HepG2 (cell line): Measurements from ENCODE around the gene SOCS3. TPM values are rescaled to one million over a fixed set of nuclear protein-coding genes. Genes with fewer than 3 reads are reported as not detected.
A peak's percentile ranks its signal among the peaks of the same experiment; 100 is the strongest.

Experiments
- ARID5B ChIP-seq: IDR thresholded peaks from 2 replicates; pipeline ENCODE4 v1.4.0; 2020; ENCODE audit warnings: mild to moderate bottlenecking, missing genetic modification reagents
- ASH2L ChIP-seq: fragments of 300-600, 200-600 bp; sonication (generic); IDR thresholded peaks from 2 replicates; pipeline ENCODE4 v1.7.0; 2017; ENCODE audit warnings: low read depth, mild to moderate bottlenecking, moderate library complexity, mixed read lengths, low read length; ENCODE audit not compliant: insufficient read length
- FOXO1 ChIP-seq: sonication (generic); formaldehyde crosslinking; IDR thresholded peaks from 2 replicates; pipeline ENCODE4 v1.4.0; 2020; ENCODE audit warnings: missing genetic modification reagents
- GMEB2 ChIP-seq: IDR thresholded peaks from 2 replicates; pipeline ENCODE4 v1.6.1; 2016; ENCODE audit warnings: missing biosample characterization, missing genetic modification reagents, low read depth
- HNRNPL ChIP-seq: fragments of 200-400 bp; formaldehyde crosslinking; IDR thresholded peaks from 2 replicates; pipeline ENCODE4 v1.6.1; 2017; ENCODE audit warnings: mild to moderate bottlenecking, low read depth, low read length
- PAXIP1 ChIP-seq: sonication (generic); formaldehyde crosslinking; conservative IDR thresholded peaks from 2 replicates; pipeline ENCODE4 v1.4.0; 2020; ENCODE audit warnings: mild to moderate bottlenecking, missing genetic modification reagents, moderate library complexity
- PPARG ChIP-seq: conservative IDR thresholded peaks from 2 replicates; pipeline ENCODE4 v1.6.1; 2016; ENCODE audit warnings: missing biosample characterization, missing genetic modification reagents
- RARA ChIP-seq: IDR thresholded peaks from 2 replicates; pipeline ENCODE4 v1.6.1; 2016; ENCODE audit warnings: missing genetic modification reagents, missing compliant biosample characterization
- SAP130 ChIP-seq: IDR thresholded peaks from 2 replicates; pipeline ENCODE4 v1.6.1; 2016; ENCODE audit warnings: low read depth
- SKI ChIP-seq: fragments of 450-650 bp; IDR thresholded peaks from one replicate; pipeline ENCODE4 v1.6.1; 2018; ENCODE audit warnings: mild to moderate bottlenecking; ENCODE audit not compliant: partially characterized antibody
- TCF7 ChIP-seq: sonication (generic); IDR thresholded peaks from 2 replicates; pipeline ENCODE4 v1.6.1; 2016; ENCODE audit warnings: antibody characterized with exemption, low read depth
- ZEB1 ChIP-seq: IDR thresholded peaks from 2 replicates; pipeline ENCODE4 v1.6.1; 2012; ENCODE audit warnings: mild to moderate bottlenecking, low read depth, inconsistent platforms; ENCODE audit not compliant: insufficient replicate concordance
- ZMYM3 ChIP-seq: sonication (generic); formaldehyde crosslinking; IDR thresholded peaks from 2 replicates; pipeline ENCODE4 v1.5.1; 2020; ENCODE audit warnings: mild to moderate bottlenecking, missing genetic modification reagents
- ZNF687 ChIP-seq: sonication (generic); formaldehyde crosslinking; IDR thresholded peaks from 2 replicates; pipeline ENCODE4 v1.5.1; 2020; ENCODE audit warnings: mild to moderate bottlenecking, missing genetic modification reagents, moderate library complexity
- ZSCAN30 ChIP-seq: sonication (generic); formaldehyde crosslinking; IDR thresholded peaks from 2 replicates; pipeline ENCODE4 v1.5.0; 2020; ENCODE audit warnings: mild to moderate bottlenecking, missing genetic modification reagents
- polyA plus RNA-seq, 8 experiments: library from polyadenylated mRNA; depleted of rRNA in 3 of 8; stranded (reverse) in 7 of 8; unstranded in 1 of 8; fragments of >200 nt; fragmentation: Illumina TruSeq in 4 of 8; extraction: Trizol in 4 of 8; gene quantifications; 2 replicates each; pipeline versions ENCODE4 v1.2.1 to v1.2.3, GENCODE V29; 2011 to 2016; ENCODE audit warnings: low read depth in 4 of 8, missing spikeins in 1 of 8, mixed read lengths in 1 of 8; ENCODE audit not compliant: insufficient read depth in 1 of 8
- total RNA-seq, 5 experiments: library from RNA; depleted of rRNA; stranded (reverse); fragments of >200 nt; fragmentation: Illumina TruSeq; extraction: Trizol; gene quantifications; 2 replicates each; pipeline ENCODE4 v1.2.3, GENCODE V29; 2016; ENCODE audit warnings: low read depth in 1 of 5

SOCS3 gene
- total and polyA plus RNA-seq, 2 of the 13 experiments (the other 11 are each of a cell fraction or from before 2014, with no cell fraction given), result 0.77 to 2.4 TPM

DNA sequence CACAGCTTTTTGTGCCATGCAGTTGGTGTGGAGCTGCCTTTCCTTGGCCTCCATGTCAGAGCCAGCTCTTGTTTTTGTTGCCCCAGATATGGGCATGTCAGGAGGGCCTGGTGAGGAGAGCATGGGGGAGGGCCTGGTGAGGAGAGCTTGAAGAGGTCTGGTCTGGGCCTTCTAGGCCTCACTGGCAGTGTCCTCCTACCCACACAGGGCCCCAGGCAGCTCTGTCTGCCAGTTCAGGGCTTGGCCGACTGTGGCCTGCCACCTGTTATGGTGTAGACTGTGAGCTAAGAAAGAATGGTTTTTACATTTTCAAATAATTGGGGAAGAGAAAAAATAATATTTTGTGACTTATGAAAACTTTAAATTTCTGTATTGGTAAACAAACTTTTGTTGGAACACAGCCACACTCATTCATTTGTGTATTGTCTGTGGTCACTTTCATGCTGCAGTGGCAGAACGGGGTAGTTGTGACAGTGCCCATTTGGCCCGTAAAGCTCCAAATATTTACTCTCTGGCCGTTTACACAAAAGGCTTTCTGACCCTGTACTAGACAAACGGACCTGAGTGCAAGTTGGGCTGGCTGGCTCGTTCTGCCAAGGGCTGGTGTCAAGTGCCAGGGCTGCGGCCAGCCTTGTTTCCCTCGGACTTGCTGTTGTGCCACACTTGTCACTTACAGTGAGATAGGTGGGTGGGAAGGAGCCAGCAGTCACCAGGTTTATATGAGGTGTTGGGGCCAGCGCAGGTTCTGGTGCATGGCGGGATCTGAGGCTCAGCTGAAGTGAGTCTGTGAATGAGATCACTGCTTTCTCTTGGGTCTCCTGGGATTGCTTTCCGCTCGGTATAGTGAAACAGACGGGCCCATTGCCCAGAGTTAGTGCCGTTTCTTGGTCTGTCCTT is 36.8 kb upstream of the SOCS3 start (continued):
- TF ChIP-seq PAXIP1 (CRISPR knock-in tag) (peak; percentile 35; the same call in 1 of the 2 replicates), RARA (peak; percentile 40; the same call in 1 of the 2 replicates), ASH2L (peak; percentile 33), ZEB1 (no peak), SKI (peak; percentile 44), PPARG (CRISPR knock-in tag) (no peak), ARID5B (CRISPR knock-in tag) (peak; percentile 62), GMEB2 (no peak), FOXO1 (CRISPR knock-in tag) (peak; percentile 42; the same call in 1 of the 2 replicates), ZSCAN30 (CRISPR knock-in tag) (no peak), HNRNPL (peak; percentile 94), TCF7 (peak; percentile 56), SAP130 (CRISPR knock-in tag) (peak; percentile 64), ZNF687 (CRISPR knock-in tag) (peak; percentile 67), ZMYM3 (CRISPR knock-in tag) (no peak)
